Measurements from ENCODE around the gene CD83. TPM values are rescaled to one million over a fixed set of nuclear protein-coding genes. Genes with fewer than 3 reads are reported as not detected.

Gene CD83
- total RNA-seq, 2 experiments from 2014 or later, result 15.0 to 26.2 TPM

DNA sequence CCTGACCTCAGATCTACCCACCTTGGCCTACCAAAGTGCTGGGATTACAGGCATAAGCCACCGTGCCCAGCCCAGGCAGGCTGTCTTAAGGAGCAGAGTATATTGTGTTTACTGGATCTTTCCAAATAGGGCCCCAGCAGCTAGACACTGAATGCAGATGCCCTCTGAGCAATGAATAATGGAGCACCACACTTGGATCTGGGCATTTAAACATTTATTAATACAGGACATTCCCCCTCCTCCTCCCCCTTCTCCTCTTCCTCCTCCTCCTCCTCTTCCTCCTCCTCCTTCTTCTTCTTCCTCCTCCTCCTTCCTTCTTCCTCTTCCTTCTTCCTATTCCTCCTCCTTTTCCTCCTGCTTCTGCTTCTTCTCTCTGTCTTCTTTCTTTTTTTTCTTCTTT lies 34.2 kb downstream of the CD83 start:
- no peak overlapping the region for H3K4me2 ChIP-seq (ENCODE audit: low read length)
- H2AFZ ChIP-seq (ENCODE audit: low read length), result no peak overlapping the region
- H3K27ac ChIP-seq (ENCODE audit: low read depth, low read length, poor library complexity, severe bottlenecking), result no peak overlapping the region
- H3K4me3 ChIP-seq (ENCODE audit: low read depth, low read length, poor library complexity, severe bottlenecking), result no peak overlapping the region
- intact Hi-C loops (cut with micrococcal nuclease; ENCODE audit: unreplicated experiment), result no loop called here
- H3K4me1 ChIP-seq (ENCODE audit: insufficient read depth, low read length, poor library complexity, severe bottlenecking), result no peaks in the 10 kb centered on the region
- no peak for DNase-seq (ENCODE audit: low spot score)
- TF ChIP-seq, protein P1, sequence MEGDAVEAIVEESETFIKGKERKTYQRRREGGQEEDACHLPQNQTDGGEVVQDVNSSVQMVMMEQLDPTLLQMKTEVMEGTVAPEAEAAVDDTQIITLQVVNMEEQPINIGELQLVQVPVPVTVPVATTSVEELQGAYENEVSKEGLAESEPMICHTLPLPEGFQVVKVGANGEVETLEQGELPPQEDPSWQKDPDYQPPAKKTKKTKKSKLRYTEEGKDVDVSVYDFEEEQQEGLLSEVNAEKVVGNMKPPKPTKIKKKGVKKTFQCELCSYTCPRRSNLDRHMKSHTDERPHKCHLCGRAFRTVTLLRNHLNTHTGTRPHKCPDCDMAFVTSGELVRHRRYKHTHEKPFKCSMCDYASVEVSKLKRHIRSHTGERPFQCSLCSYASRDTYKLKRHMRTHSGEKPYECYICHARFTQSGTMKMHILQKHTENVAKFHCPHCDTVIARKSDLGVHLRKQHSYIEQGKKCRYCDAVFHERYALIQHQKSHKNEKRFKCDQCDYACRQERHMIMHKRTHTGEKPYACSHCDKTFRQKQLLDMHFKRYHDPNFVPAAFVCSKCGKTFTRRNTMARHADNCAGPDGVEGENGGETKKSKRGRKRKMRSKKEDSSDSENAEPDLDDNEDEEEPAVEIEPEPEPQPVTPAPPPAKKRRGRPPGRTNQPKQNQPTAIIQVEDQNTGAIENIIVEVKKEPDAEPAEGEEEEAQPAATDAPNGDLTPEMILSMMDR (conservative IDR thresholded peaks at IDR 0.05; ENCODE audit: low read length), result no peak
- TF ChIP-seq EZH2phosphoT487 (IDR thresholded peaks at IDR 0.05; ENCODE audit: borderline replicate concordance, low read depth, low read length), result no peak
- no peaks in the 10 kb centered on the region for H3K9me3 ChIP-seq (ENCODE audit: low read length)
- no peaks in the 10 kb centered on the region for H3K9me2 ChIP-seq (ENCODE audit: insufficient read depth, low read length)
- H4K20me1 ChIP-seq (ENCODE audit: insufficient read depth, low read length), result no peaks in the 10 kb centered on the region
- no TSS peak for BruUV-seq (replicated peaks)
- POLR2A ChIA-PET, result interaction anchor here (0.6 to 0.7 kb wide), 2 partner anchors 15 to 1091 kb away, joined by 3 to 4 read pairs; no protein-coding TSS in a partner anchor
- H3K79me2 ChIP-seq (ENCODE audit: insufficient read depth, low read depth, low read length), result no peaks in the 10 kb centered on the region
- CTCF ChIA-PET (ENCODE audit: unreplicated experiment), result no interaction called here
- no peaks in the 10 kb centered on the region for H3K36me3 ChIP-seq (ENCODE audit: insufficient read depth, low read length)

DNA sequence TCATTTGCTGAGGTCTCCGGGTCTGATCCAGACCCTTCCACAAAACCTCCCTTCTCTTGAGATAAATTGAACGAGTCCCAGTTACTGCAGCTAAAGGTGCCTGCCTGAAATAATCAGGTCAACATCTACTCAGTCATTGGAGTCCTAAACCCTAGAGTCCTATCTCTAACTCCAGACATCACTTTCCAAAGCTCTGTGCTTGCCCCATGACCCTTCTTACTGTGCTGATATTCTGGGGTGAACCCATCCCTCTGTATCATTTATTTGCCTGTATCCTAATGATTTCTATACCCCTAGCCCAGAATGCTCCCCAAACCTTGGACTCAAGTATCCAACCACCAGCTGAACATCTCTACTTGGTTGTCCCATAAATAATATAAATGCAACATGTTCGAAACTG lies 35.7 kb downstream of the CD83 start:
- POLR2A ChIA-PET, result no interaction called here
- Histone ChIP-seq H3K9me2 (ENCODE audit: insufficient read depth, low read length) (no peaks in the 10 kb centered on the region), H3K9me3 (ENCODE audit: low read length) (no peaks in the 10 kb centered on the region), H3K79me2 (ENCODE audit: insufficient read depth, low read depth, low read length) (no peaks in the 10 kb centered on the region), H3K36me3 (ENCODE audit: insufficient read depth, low read length) (no peaks in the 10 kb centered on the region), H3K27ac (ENCODE audit: low read depth, low read length, poor library complexity, severe bottlenecking) (no peak overlapping the region), H3K4me3 (ENCODE audit: low read depth, low read length, poor library complexity, severe bottlenecking) (no peak overlapping the region), H4K20me1 (ENCODE audit: insufficient read depth, low read length) (no peaks in the 10 kb centered on the region), H3K4me2 (ENCODE audit: low read length) (no peak overlapping the region), H3K4me1 (ENCODE audit: insufficient read depth, low read length, poor library complexity, severe bottlenecking) (no peaks in the 10 kb centered on the region), H2AFZ (ENCODE audit: low read length) (no peak overlapping the region)
- intact Hi-C loops (cut with micrococcal nuclease; ENCODE audit: unreplicated experiment), result no loop called here
- CTCF ChIA-PET (ENCODE audit: unreplicated experiment), result no interaction called here
- BruUV-seq (replicated peaks), result no TSS peak
- TF ChIP-seq, protein P1 (conservative IDR thresholded peaks at IDR 0.05; ENCODE audit: low read length), result no peak
- no peak for TF ChIP-seq EZH2phosphoT487 (IDR thresholded peaks at IDR 0.05; ENCODE audit: borderline replicate concordance, low read depth, low read length)
- no peak for DNase-seq (ENCODE audit: low spot score)

DNA sequence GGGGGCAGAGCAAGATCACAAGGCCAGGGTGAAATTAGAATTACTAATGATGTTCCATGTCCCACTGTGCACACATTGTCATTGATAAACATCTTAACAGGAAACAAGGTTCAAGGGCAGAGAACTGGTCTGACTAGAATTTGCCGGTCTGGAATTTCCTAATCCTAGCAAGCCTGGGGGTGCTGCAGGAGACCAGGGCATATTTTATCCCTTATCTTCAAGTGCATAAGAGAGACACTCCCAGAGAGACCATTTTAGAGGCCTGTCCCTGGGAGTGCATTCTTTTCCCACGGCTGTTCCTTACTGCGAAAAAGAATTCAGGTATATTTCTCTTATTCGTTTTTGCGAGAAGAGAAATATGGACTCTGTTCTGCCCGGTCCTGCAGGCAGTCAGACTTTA lies 41.5 kb downstream of the CD83 start:
- Histone ChIP-seq H3K27ac (ENCODE audit: low read depth, low read length, poor library complexity, severe bottlenecking) (no peak overlapping the region), H3K36me3 (ENCODE audit: insufficient read depth, low read length) (no peaks in the 10 kb centered on the region), H2AFZ (ENCODE audit: low read length) (no peak overlapping the region), H3K79me2 (ENCODE audit: insufficient read depth, low read depth, low read length) (no peaks in the 10 kb centered on the region), H4K20me1 (ENCODE audit: insufficient read depth, low read length) (no peaks in the 10 kb centered on the region), H3K4me3 (ENCODE audit: low read depth, low read length, poor library complexity, severe bottlenecking) (no peak overlapping the region), H3K9me2 (ENCODE audit: insufficient read depth, low read length) (no peaks in the 10 kb centered on the region), H3K4me1 (ENCODE audit: insufficient read depth, low read length, poor library complexity, severe bottlenecking) (no peaks in the 10 kb centered on the region), H3K4me2 (ENCODE audit: low read length) (no peak overlapping the region), H3K9me3 (ENCODE audit: low read length) (no peaks in the 10 kb centered on the region)
- intact Hi-C loops (cut with micrococcal nuclease; ENCODE audit: unreplicated experiment), result no loop called here
- BruUV-seq (replicated peaks), result no TSS peak
- ChIA-PET POLR2A (interaction anchor here (0.6 kb wide), 1 partner anchor 185 kb away, joined by 3 read pairs; no protein-coding TSS in a partner anchor), CTCF (ENCODE audit: unreplicated experiment) (no interaction called here)
- no peak for TF ChIP-seq EZH2phosphoT487 (IDR thresholded peaks at IDR 0.05; ENCODE audit: borderline replicate concordance, low read depth, low read length)
- TF ChIP-seq, protein P1 (conservative IDR thresholded peaks at IDR 0.05; ENCODE audit: low read length), result no peak
- DNase-seq (ENCODE audit: low spot score), result no peak

Measured in OCI-LY7 (cell line).